ENCODE results near the gene DDX20.

Gene DDX20

GRCh38 chr1:111717450-111717849, 38.3 kb upstream of the DDX20 start:
- ChIA-PET CTCF (interaction anchor here (5.5 to 13.4 kb wide), 5 partner anchors 11 to 238 kb away, joined by 45 to 314 read pairs (median 99); partner anchors contain the start of gene DDX20), POLR2A (no interaction called here)
- TF ChIP-seq, protein P1, sequence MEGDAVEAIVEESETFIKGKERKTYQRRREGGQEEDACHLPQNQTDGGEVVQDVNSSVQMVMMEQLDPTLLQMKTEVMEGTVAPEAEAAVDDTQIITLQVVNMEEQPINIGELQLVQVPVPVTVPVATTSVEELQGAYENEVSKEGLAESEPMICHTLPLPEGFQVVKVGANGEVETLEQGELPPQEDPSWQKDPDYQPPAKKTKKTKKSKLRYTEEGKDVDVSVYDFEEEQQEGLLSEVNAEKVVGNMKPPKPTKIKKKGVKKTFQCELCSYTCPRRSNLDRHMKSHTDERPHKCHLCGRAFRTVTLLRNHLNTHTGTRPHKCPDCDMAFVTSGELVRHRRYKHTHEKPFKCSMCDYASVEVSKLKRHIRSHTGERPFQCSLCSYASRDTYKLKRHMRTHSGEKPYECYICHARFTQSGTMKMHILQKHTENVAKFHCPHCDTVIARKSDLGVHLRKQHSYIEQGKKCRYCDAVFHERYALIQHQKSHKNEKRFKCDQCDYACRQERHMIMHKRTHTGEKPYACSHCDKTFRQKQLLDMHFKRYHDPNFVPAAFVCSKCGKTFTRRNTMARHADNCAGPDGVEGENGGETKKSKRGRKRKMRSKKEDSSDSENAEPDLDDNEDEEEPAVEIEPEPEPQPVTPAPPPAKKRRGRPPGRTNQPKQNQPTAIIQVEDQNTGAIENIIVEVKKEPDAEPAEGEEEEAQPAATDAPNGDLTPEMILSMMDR (IDR thresholded peaks at IDR 0.05; ENCODE audit: insufficient read depth, low read length, missing control alignments), result no peak
- no peak overlapping the region for H3K4me3 ChIP-seq (ENCODE audit: low read depth, low read length)
- no peak for DNase-seq (ENCODE audit: low read depth, low spot score)

DNA sequence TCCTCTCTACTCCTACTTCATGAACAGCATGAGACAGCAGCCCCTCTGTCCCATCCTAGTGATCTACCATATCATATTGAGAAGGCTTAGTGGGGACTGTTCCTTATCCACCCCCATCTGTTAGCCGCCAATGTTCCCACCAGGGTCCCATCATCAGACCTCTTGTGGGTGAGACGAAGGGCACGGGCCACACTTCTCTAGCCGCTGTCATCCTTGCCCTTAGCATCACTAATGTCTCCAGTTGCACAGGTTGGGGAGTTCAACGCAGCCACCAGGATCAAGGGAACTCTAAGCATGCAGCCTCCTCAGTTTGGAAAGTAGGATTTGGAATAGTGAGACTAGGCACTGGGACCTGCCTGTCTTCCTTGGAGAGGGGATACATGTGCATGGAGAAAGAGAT, 36.6 kb upstream of the DDX20 start:
- ChIA-PET POLR2A (no interaction called here), CTCF (interaction anchor here (0.8 to 13.4 kb wide), 5 partner anchors 9 to 210 kb away, joined by 3 to 314 read pairs (median 5); no protein-coding TSS in a partner anchor)

GRCh38 chr1:111719674-111720132, 36.0 kb upstream of the DDX20 start:
- ChIA-PET CTCF (interaction anchor here (0.8 to 13.4 kb wide), 4 partner anchors 12 to 47 kb away, joined by 3 to 314 read pairs (median 6); no protein-coding TSS in a partner anchor), POLR2A (no interaction called here)
- TF ChIP-seq, protein P1 (IDR thresholded peaks at IDR 0.05; ENCODE audit: insufficient read depth, low read length, missing control alignments), result no peak
- H3K4me3 ChIP-seq (ENCODE audit: low read depth, low read length), result no peak overlapping the region
- no peak for DNase-seq (ENCODE audit: low read depth, low spot score)

More for the DNA sequence above, 36.6 kb upstream of the DDX20 start:
- H3K4me3 ChIP-seq (ENCODE audit: low read depth, low read length), result no peak overlapping the region
- TF ChIP-seq, protein P1 (IDR thresholded peaks at IDR 0.05; ENCODE audit: insufficient read depth, low read length, missing control alignments), result no peak
- no peak for DNase-seq (ENCODE audit: low read depth, low spot score)

DNA sequence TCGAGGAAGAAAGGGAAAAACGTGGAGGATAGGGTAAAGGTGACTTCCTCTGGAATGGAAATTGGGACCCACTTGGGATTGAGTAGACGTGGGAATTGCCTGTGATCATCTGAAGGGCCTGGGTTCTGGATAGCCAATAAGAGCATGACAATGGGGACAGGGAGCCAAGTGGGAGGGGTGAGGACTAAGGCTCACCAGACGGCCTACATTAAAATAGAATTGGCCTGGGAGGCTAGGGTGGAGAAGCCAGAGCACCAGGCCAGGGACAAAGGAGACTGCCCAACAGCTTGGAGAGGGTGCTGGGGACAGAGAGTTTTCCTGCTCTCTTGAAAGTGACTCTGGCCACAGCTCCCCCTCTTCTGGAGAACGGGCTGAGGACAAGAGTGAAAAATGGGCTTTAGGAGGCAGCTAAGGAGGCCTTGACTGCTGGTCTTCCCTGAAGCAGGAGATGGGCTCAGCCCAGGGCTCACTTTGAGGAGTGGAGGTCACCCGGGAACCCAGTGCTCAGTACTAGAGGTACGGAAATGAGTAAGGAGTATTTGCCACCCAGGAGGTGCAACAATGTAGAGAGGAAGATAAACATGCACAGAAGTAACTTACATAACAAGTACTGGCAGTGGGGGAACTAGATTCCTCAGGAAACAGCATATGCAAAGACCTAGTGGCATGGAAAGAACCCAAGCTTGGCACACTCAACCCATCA, 35.3 kb upstream of the DDX20 start:
- no peak for DNase-seq (ENCODE audit: low read depth, low spot score)
- TF ChIP-seq, protein P1 (IDR thresholded peaks at IDR 0.05; ENCODE audit: insufficient read depth, low read length, missing control alignments), result no peak
- no peak overlapping the region for H3K4me3 ChIP-seq (ENCODE audit: low read depth, low read length)
- ChIA-PET CTCF (interaction anchor here (0.9 to 13.4 kb wide), 4 partner anchors 9 to 213 kb away, joined by 3 to 314 read pairs (median 6); no protein-coding TSS in a partner anchor), POLR2A (no interaction called here)

DNA sequence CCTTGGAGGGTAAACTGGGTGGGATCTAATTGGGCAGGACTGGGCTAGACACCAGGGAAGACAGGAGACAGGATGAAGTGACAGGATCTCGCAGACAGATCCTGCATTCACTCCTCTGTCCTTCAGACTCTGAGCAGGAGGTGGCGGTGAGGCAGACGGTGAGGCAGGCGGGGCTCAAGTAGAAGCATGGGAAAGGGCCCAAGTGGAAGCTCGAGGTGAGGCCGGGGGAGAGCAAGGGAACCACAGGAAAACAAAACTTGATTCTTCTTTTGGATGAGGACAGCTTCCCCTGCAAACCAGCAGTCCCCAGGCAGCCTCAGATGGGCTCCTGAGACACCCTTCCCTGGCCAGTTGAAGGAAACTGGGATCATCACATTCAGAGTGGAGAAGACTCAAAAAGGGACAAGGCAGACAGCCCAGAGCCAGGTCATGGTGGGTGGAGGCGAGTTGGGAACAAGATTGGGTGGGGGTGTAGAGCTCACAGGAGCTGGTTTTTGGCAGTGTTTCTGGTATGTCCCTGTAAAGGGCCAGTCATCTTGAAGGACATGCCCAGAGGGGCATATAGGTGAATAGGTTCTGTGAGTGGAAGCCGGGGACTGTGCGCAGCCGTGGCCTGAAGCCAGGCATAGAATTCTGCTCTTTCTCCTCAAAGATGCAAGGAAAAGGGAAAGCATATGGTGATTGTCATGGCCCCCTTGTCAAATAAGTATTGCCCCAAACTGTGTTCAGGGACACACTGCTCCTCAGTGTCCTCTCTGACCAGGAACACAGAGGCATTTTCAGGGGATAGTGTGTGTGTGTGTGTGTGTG, 34.5 kb upstream of the DDX20 start:
- POLR2A ChIA-PET, result no interaction called here
- CTCF ChIA-PET, result interaction anchor here (0.6 to 13.4 kb wide), 7 partner anchors 8 to 214 kb away, joined by 3 to 314 read pairs (median 3); no protein-coding TSS in a partner anchor
- DNase-seq (ENCODE audit: low read depth, low spot score), result no peak
- TF ChIP-seq, protein P1 (IDR thresholded peaks at IDR 0.05; ENCODE audit: insufficient read depth, low read length, missing control alignments), result no peak
- H3K4me3 ChIP-seq (ENCODE audit: low read depth, low read length), result no peak overlapping the region

All from AG04449 (cell line).